NT2/D1 (cell line): ENCODE results near the gene NCKIPSD.

Source experiments
- SUZ12 ChIP-seq: IDR thresholded peaks from 2 replicates; pipeline ENCODE4 v1.6.1; 2011; ENCODE audit not compliant: insufficient read length, insufficient read depth; ENCODE audit errors: extremely low read depth
- YY1 ChIP-seq: IDR thresholded peaks from 2 replicates; pipeline ENCODE4 v1.6.1; 2011; ENCODE audit not compliant: insufficient read length, insufficient read depth
- ZNF274 ChIP-seq: IDR thresholded peaks from 2 replicates; pipeline ENCODE4 v1.6.1; 2011; ENCODE audit warnings: mild to moderate bottlenecking, low read depth, low read length

DNA sequence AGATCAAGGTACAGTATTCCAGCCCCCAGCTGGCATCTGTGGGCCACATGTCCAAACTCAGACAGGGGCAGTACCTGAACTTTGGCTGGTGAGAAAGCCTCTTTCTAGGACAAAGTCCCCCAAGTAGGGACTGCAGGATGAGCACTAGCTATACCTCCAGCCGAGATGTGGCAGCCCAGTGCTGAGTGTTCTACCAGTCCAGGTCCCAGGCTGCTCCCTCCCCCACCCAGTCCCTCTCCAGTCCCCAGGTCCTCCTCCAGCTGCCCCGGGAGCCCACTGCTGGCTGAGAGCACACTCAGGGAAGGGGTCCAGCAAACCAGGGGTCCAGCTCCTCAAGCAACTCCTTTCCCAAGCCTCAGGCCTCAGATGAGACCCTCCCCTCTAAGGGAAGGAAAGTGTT, 52.0 kb downstream of the NCKIPSD start:
- TF ChIP-seq YY1, result no peak
- TF ChIP-seq ZNF274, result no peak
- no peak for TF ChIP-seq SUZ12
